ENCODE data around the gene NRCAM.

DNA sequence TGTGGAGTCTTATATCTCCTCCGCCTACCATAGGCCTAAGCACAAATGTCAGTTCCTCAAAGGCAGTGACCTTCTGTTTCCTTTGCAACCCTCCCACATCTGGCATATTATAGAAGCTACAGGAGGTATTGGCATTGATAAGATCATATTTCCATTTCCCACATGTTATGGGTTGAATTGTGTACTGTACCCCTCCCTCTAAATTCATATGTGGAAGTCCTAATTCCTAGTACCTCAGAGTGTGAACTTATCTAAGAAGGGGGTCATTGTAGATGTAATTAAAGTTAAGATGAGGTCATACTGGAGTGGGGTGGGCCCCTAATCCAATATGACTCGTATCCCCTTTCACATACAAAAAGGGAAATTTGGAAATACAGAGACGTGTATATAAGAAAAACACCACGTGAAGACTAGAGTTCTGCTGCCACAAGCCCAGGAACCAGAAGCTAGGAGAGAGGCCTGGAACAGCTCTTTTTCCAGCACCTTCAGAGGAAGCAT lies 320.0 kb downstream of the NRCAM start:
- TF ChIP-seq FOXA1 (IDR thresholded peaks at IDR 0.05) = no peak
- no peak for TF ChIP-seq L3MBTL2 (conservative IDR thresholded peaks at IDR 0.05)
- no peak for TF ChIP-seq ZNF384 (IDR thresholded peaks at IDR 0.05)
- TF ChIP-seq SP1 (IDR thresholded peaks at IDR 0.05) = no peak
- no peak for TF ChIP-seq LEF1 (IDR thresholded peaks at IDR 0.05; ENCODE audit: borderline replicate concordance)
- no peak for TF ChIP-seq SUZ12 (IDR thresholded peaks at IDR 0.05)
- no peak for TF ChIP-seq BHLHE40 (IDR thresholded peaks at IDR 0.05; ENCODE audit: borderline replicate concordance)
- no peak for TF ChIP-seq PKNOX1 (IDR thresholded peaks at IDR 0.05)
- TF ChIP-seq TARDBP (IDR thresholded peaks at IDR 0.05) = no peak
- no peak for TF ChIP-seq FOXM1 (IDR thresholded peaks at IDR 0.05; ENCODE audit: borderline replicate concordance)
- TF ChIP-seq ARNT (IDR thresholded peaks at IDR 0.05) = no peak
- no peak for TF ChIP-seq ELF4 (IDR thresholded peaks at IDR 0.05)
